Smooth muscle cell (in vitro differentiated cells): ENCODE measurements around the gene CTIF. TPM values are rescaled to one million over a fixed set of nuclear protein-coding genes. Genes with fewer than 3 reads are reported as not detected.

ENCODE experiments used
- DNase-seq: peaks from one replicate; lab custom pipeline; 2025; ENCODE audit not compliant: unreplicated experiment; lab: John Stamatoyannopoulos, UW
- H2AFZ ChIP-seq: fragments of 200-600 bp; sonication (generic); 2 replicates; pipeline ENCODE4 v1.6.0; 2016; ENCODE audit warnings: antibody characterized with exemption, low read depth, mild to moderate bottlenecking
- H3F3A ChIP-seq: fragments of 200-600 bp; sonication (generic); 2 replicates; pipeline ENCODE4 v1.6.0; 2017; ENCODE audit warnings: antibody characterized with exemption, low read depth
- H3K27ac ChIP-seq: fragments of 200-600 bp; sonication (generic); 2 replicates; pipeline ENCODE4 v1.5.1; 2016; ENCODE audit warnings: low read depth, mild to moderate bottlenecking
- H3K27me3 ChIP-seq: fragments of 200-600 bp; sonication (generic); 2 replicates; pipeline ENCODE4 v1.6.1; 2016; ENCODE audit warnings: low read depth, mild to moderate bottlenecking
- H3K36me3 ChIP-seq: fragments of 200-600 bp; sonication (generic); 2 replicates; pipeline ENCODE4 v1.5.1; 2016; ENCODE audit warnings: low read depth
- H3K4me1 ChIP-seq: fragments of 200-600 bp; sonication (generic); 2 replicates; pipeline ENCODE4 v1.5.1; 2016; ENCODE audit warnings: low read depth
- H3K4me2 ChIP-seq: fragments of 200-600 bp; sonication (generic); 2 replicates; pipeline ENCODE4 v1.6.0; 2016; ENCODE audit warnings: mild to moderate bottlenecking
- H3K4me3 ChIP-seq: fragments of 200-600 bp; sonication (generic); 2 replicates; pipeline ENCODE4 v1.5.1; 2016; ENCODE audit warnings: mild to moderate bottlenecking
- H3K79me2 ChIP-seq: fragments of 200-600 bp; sonication (generic); 2 replicates; pipeline ENCODE4 v1.6.0; 2016; ENCODE audit warnings: low read depth, mild to moderate bottlenecking
- H3K9ac ChIP-seq: fragments of 200-600 bp; sonication (generic); 2 replicates; pipeline ENCODE4 v1.6.0; 2016; ENCODE audit warnings: low read depth
- H3K9me3 ChIP-seq: fragments of 200-600 bp; sonication (generic); replicated peaks from 2 replicates; pipeline ENCODE4 v1.5.1; 2016; ENCODE audit warnings: low read depth
- H4K20me1 ChIP-seq: fragments of 200-600 bp; sonication (generic); 2 replicates; pipeline ENCODE4 v1.6.0; 2016; ENCODE audit warnings: low read depth
- WGBS: methylation state at CpG from one replicate; pipeline ENCODE4 v1.1.7; 2016; ENCODE audit warnings: low lambda C conversion rate; 5-methylcytosine and 5-hydroxymethylcytosine counted together
- polyA plus RNA-seq: library from polyadenylated mRNA; unstranded; fragments of >200 nt; fragmentation: Nextera tagmentation; extraction: Ambion mirVana; gene quantifications from 2 replicates; pipeline ENCODE4 v1.2.1, GENCODE V29; 2016
- total RNA-seq: library from RNA; depleted of rRNA; stranded (reverse); fragments of >200 nt; gene quantifications from 2 replicates; pipeline ENCODE4 v1.2.3, GENCODE V29; 2014
- TF ChIP-seq, protein P1 (sequence below): fragments of 200-600 bp; sonication (generic); IDR thresholded peaks from 2 replicates; pipeline ENCODE4 v1.5.1; 2017; ENCODE audit warnings: borderline replicate concordance, mild to moderate bottlenecking, antibody characterized with exemption; ENCODE audit not compliant: insufficient read depth, poor library complexity, severe bottlenecking

The CTIF gene
- total and polyA plus RNA-seq, 2 experiments from 2014 or later, result 22.2 to 25.3 TPM

DNA sequence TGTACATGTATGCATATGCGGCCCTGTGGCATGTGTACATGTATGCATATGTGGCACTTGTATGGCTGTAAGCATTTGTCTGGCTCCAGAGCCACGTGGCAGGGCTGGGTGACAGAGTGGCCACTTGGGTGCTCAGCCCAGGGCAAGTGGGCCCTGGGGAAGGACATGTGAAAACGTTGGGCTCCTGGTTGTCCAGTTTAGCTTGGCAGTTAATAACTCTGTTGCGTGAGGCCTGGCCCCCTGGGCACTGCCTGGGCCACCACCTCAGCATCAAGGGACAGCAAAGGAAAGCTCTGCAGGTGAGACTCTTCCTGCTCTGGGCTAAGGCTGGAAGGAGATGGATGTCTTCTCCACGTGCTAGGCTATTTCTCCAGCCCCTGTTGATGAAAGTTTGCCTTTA is 119.9 kb downstream of the CTIF start:
- H3F3A ChIP-seq, result no peaks in the 10 kb centered on the region
- no peak overlapping the region for H2AFZ ChIP-seq

DNA sequence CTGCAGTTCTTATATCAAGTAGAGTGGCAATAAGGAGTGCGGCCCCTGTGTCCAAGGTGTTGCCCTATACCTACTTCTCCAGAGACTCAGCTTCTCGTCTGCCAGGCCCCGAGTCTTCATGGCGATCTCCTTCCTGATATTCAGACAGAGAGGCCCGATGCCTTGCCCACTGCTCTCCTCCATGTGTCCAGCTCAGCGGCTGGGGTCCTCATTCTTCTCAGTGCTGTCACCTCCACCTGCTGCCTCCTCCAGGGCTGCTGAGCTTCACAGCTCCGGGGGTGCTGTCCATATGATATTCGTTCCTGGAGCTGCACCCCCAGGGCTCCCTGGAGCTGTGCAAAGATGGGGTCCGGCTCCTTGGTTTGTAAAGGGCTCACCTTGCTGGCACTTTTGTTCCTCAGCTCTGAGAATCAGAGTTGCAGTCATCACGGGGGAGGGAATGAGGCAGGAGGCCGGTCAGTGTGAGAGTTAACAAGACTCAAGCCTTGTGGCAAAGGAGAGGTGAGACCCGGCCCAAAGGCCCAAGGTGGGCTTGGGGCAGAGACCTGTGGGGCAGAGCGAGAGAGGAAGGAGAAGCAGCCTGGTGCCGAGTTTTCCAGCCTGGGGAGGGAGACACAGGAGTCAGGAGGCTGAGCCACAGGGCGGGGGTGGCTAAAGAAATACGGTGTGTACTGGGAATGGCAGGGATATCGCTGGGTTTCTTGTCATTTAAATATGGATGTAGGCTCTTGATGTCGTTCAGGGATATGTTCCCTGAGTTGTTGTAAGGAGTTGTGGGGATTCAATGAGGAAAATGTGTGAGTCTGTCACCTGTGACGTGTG is 120.6 kb downstream of the CTIF start:
- Histone ChIP-seq H3K36me3 (no peaks in the 10 kb centered on the region), H4K20me1 (peaks cover 93% of the 10 kb centered on the region), H3K4me2 (no peak overlapping the region), H3K9ac (no peak overlapping the region), H3K4me3 (no peak overlapping the region), H3K27ac (no peak overlapping the region), H3K9me3 (no peaks in the 10 kb centered on the region), H3F3A (no peaks in the 10 kb centered on the region), H3K27me3 (no peaks in the 10 kb centered on the region), H3K79me2 (peaks cover 2% of the 10 kb centered on the region), H3K4me1 (peaks cover 12% of the 10 kb centered on the region), H2AFZ (no peak overlapping the region)
- no peak for DNase-seq
- TF ChIP-seq, protein P1, sequence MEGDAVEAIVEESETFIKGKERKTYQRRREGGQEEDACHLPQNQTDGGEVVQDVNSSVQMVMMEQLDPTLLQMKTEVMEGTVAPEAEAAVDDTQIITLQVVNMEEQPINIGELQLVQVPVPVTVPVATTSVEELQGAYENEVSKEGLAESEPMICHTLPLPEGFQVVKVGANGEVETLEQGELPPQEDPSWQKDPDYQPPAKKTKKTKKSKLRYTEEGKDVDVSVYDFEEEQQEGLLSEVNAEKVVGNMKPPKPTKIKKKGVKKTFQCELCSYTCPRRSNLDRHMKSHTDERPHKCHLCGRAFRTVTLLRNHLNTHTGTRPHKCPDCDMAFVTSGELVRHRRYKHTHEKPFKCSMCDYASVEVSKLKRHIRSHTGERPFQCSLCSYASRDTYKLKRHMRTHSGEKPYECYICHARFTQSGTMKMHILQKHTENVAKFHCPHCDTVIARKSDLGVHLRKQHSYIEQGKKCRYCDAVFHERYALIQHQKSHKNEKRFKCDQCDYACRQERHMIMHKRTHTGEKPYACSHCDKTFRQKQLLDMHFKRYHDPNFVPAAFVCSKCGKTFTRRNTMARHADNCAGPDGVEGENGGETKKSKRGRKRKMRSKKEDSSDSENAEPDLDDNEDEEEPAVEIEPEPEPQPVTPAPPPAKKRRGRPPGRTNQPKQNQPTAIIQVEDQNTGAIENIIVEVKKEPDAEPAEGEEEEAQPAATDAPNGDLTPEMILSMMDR, result no peak
- 97% methylated on average over 19 of the region's 19 CpGs for WGBS

More for the DNA sequence above, 119.9 kb downstream of the CTIF start:
- Histone ChIP-seq H3K9ac (no peak overlapping the region), H3K36me3 (no peaks in the 10 kb centered on the region), H3K27ac (no peak overlapping the region), H3K4me2 (no peak overlapping the region), H3K79me2 (peaks cover 2% of the 10 kb centered on the region), H3K4me3 (no peak overlapping the region), H4K20me1 (peaks cover 86% of the 10 kb centered on the region), H3K27me3 (no peaks in the 10 kb centered on the region), H3K9me3 (no peaks in the 10 kb centered on the region), H3K4me1 (peaks cover 12% of the 10 kb centered on the region)
- 70% methylated on average over 5 of the region's 5 CpGs for WGBS
- TF ChIP-seq, protein P1, result no peak
- DNase-seq, result no peak

GRCh38 chr18:48660346-48661228 is 121.8 kb downstream of the CTIF start:
- DNase-seq, result no peak
- TF ChIP-seq, protein P1, result no peak
- no peak overlapping the region for H3K27ac ChIP-seq

More at GRCh38 chr18:48660346-48661228, 121.8 kb downstream of the CTIF start:
- peaks cover 2% of the 10 kb centered on the region for H3K79me2 ChIP-seq
- H3F3A ChIP-seq, result no peaks in the 10 kb centered on the region
- H3K27me3 ChIP-seq, result no peaks in the 10 kb centered on the region
- peaks cover 90% of the 10 kb centered on the region for H4K20me1 ChIP-seq
- H3K9ac ChIP-seq, result no peak overlapping the region
- peaks cover 12% of the 10 kb centered on the region for H3K4me1 ChIP-seq
- no peaks in the 10 kb centered on the region for H3K9me3 ChIP-seq
- no peak overlapping the region for H3K4me3 ChIP-seq
- no peak overlapping the region for H2AFZ ChIP-seq
- WGBS, result 85% methylated on average over 7 of the region's 7 CpGs
- H3K4me2 ChIP-seq, result no peak overlapping the region
- peaks cover 6% of the 10 kb centered on the region for H3K36me3 ChIP-seq
